ENCODE measurements around the gene ERCC6. TPM values are rescaled to one million over a fixed set of nuclear protein-coding genes. Genes with fewer than 3 reads are reported as not detected.

The ERCC6 gene
- total and polyA plus RNA-seq, 7 donors, result 2.7 to 19.3 (median 11.5) TPM

GRCh38 chr10:49516216-49516970 lies 22.5 kb downstream of the ERCC6 start:
- Histone ChIP-seq H3K27ac (no peak overlapping the region), H3K4me1 (peaks cover 15% of the 10 kb centered on the region), H3K36me3 (ENCODE audit: insufficient read depth in 1 of 2, low read depth in 1 of 2) (peaks cover 0 to 26% of the 10 kb centered on the region in 2 donors), H3K4me3 (no peak overlapping the region), H3K27me3 (ENCODE audit: insufficient read depth in 3 of 3, low read length in 2 of 3) (no peaks in the 10 kb centered on the region), H3K9me3 (no peaks in the 10 kb centered on the region)
- no peak for ATAC-seq
- 91 to 94% (median 92%) methylated on average over 16 of the region's 16 CpGs for WGBS, 3 donors
- TF ChIP-seq, protein P1, sequence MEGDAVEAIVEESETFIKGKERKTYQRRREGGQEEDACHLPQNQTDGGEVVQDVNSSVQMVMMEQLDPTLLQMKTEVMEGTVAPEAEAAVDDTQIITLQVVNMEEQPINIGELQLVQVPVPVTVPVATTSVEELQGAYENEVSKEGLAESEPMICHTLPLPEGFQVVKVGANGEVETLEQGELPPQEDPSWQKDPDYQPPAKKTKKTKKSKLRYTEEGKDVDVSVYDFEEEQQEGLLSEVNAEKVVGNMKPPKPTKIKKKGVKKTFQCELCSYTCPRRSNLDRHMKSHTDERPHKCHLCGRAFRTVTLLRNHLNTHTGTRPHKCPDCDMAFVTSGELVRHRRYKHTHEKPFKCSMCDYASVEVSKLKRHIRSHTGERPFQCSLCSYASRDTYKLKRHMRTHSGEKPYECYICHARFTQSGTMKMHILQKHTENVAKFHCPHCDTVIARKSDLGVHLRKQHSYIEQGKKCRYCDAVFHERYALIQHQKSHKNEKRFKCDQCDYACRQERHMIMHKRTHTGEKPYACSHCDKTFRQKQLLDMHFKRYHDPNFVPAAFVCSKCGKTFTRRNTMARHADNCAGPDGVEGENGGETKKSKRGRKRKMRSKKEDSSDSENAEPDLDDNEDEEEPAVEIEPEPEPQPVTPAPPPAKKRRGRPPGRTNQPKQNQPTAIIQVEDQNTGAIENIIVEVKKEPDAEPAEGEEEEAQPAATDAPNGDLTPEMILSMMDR (IDR thresholded peaks at IDR 0.05), result no peak
- no peak for DNase-seq
- intact Hi-C loops (cut with DNase I), result loop anchor here (5.0 to 10.0 kb wide), 3 partner anchors 109 to 534 kb away; no protein-coding TSS in a partner anchor

DNA sequence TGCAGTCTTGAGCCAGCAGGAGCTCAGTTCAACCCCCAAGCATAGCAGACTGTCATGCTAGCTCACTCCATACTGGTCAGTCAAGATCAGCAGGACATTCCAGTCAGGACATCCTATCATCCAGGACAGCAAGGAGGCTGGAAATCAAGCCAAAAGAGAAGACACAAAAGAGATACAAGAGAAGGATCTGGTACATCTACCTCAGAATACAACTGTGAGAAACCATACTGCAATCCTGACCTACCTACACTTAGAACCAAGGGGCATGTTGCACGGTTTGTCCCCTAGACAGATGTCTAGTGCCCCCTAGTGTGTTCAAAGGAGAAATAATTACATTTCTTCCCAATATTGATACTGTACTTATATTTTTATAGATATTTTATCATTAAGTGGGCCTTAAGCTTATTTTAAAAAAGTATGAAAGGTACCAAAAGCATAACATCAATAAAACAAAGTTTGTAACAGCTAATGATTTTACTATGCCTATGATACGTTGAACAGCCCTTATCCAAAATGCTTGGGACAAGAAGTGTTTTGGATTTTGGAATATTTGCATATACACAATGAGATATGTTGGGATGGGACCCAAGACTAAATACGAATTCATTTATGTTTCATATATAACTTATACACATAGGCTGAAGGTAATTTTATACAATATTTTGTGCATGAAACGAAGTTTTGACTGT lies 26.7 kb downstream of the ERCC6 start:
- TF ChIP-seq, protein P1 (IDR thresholded peaks at IDR 0.05), result peak; percentile 61
- Histone ChIP-seq H3K4me3 (no peak overlapping the region), H3K27ac (no peak overlapping the region), H3K9me3 (no peaks in the 10 kb centered on the region), H3K27me3 (ENCODE audit: insufficient read depth in 3 of 3, low read length in 2 of 3) (no peaks in the 10 kb centered on the region), H3K36me3 (ENCODE audit: insufficient read depth in 1 of 2, low read depth in 1 of 2) (peaks cover 0 to 22% of the 10 kb centered on the region in 2 donors), H3K4me1 (no peaks in the 10 kb centered on the region)
- DNase-seq (no peak), ATAC-seq (peak; percentile 59 to 74 (median 63))
- WGBS, 3 donors, result 65 to 69% (median 67%) methylated on average over 4 of the region's 4 CpGs
- intact Hi-C loops (cut with DNase I), result loop anchor here in 1 of 2 donors (5.0 to 10.0 kb wide), 2 partner anchors 197 to 855 kb away; no protein-coding TSS in a partner anchor

DNA sequence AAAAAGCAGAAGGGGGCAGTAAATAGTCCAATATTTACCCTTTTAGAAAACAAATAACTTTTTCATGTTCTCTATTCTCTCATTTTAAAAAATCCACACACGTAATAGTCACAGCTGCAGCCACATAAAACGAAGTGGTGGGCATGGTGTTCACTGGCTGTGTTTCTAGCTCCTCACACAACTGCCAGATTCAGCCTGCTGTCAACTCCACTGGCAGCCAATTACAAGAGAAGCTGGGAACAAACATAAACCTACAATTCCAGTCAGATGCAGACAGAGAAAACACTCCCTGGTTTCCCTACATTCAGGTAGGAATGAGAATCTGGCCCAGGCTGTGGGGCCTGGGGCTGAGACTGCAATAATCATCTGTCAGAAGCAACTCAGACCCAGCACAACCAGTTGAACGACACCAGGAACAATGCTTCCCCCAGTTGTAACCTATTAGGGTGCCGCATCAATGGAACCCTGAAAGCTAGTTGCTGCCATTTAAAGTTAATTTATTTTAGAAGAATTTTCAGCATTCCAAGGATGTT lies 29.1 kb downstream of the ERCC6 start:
- no peaks in the 10 kb centered on the region for H3K27me3 ChIP-seq (ENCODE audit: insufficient read depth in 3 of 3, low read length in 2 of 3)
- H3K4me3 ChIP-seq, result no peak overlapping the region
- WGBS, 3 donors, result 73 to 85% (median 79%) methylated on average over 4 of the region's 4 CpGs
- TF ChIP-seq, protein P1 (IDR thresholded peaks at IDR 0.05), result no peak
- ATAC-seq (no peak), DNase-seq (no peak)
- peaks cover 0 to 11% of the 10 kb centered on the region in 2 donors for H3K36me3 ChIP-seq (ENCODE audit: insufficient read depth in 1 of 2, low read depth in 1 of 2)
- no peaks in the 10 kb centered on the region for H3K9me3 ChIP-seq
- intact Hi-C loops (cut with DNase I), result loop anchor here in 1 of 2 donors (5.0 to 10.0 kb wide), 2 partner anchors 195 to 853 kb away; no protein-coding TSS in a partner anchor
- H3K4me1 ChIP-seq, result no peaks in the 10 kb centered on the region
- no peak overlapping the region for H3K27ac ChIP-seq

GRCh38 chr10:49508654-49509053 lies 30.3 kb downstream of the ERCC6 start:
- no peak for ATAC-seq

More at GRCh38 chr10:49508654-49509053, 30.3 kb downstream of the ERCC6 start:
- H3K27me3 ChIP-seq (ENCODE audit: insufficient read depth in 3 of 3, low read length in 2 of 3), result no peaks in the 10 kb centered on the region
- peaks cover 0 to 12% of the 10 kb centered on the region in 2 donors for H3K36me3 ChIP-seq (ENCODE audit: insufficient read depth in 1 of 2, low read depth in 1 of 2)
- H3K4me1 ChIP-seq, result peaks cover 2% of the 10 kb centered on the region
- WGBS, 3 donors, result 54 to 67% (median 55%) methylated on average over 4 of the region's 4 CpGs
- H3K4me3 ChIP-seq, result no peak overlapping the region
- H3K27ac ChIP-seq, result no peak overlapping the region
- no peaks in the 10 kb centered on the region for H3K9me3 ChIP-seq
- TF ChIP-seq, protein P1 (IDR thresholded peaks at IDR 0.05), result no peak
- intact Hi-C loops (cut with DNase I), result no loop called here
- DNase-seq, result no peak

Measured in psoas muscle (tissue), 8 donors.